ENCODE data around the gene RBBP7. TPM values are rescaled to one million over a fixed set of nuclear protein-coding genes. Genes with fewer than 3 reads are reported as not detected.
A peak's percentile ranks its signal among the peaks of the same experiment; 100 is the strongest.

RBBP7 gene
- total and polyA plus RNA-seq, 2 donors (not counting 3 experiments of a cell fraction or from before 2014, with no cell fraction given), result 81.5 to 130 TPM

- no peak overlapping the region for H3K9ac ChIP-seq (replicated peaks; ENCODE audit: extremely low read depth, insufficient read depth, low read length)
- H3K4me1 ChIP-seq (ENCODE audit: control insufficient read depth, extremely low read depth, insufficient read depth, low read length), result peaks cover 11% of the 10 kb centered on the region
- H3K9me3 ChIP-seq (replicated peaks; ENCODE audit: control insufficient read depth, insufficient read depth, low read length), result no peaks in the 10 kb centered on the region
- ChIA-PET POLR2A (interaction anchor here (0.6 to 1.0 kb wide), 2 partner anchors 163 to 1775 kb away, joined by 3 to 5 read pairs; partner anchors contain the start of gene SYAP1), CTCF (interaction anchor here (0.9 to 9.0 kb wide), 27 partner anchors 9 to 360 kb away, joined by 3 to 280 read pairs (median 5); partner anchors contain the start of genes RBBP7 and REPS2)
- no peaks in the 10 kb centered on the region for H3K36me3 ChIP-seq (ENCODE audit: control insufficient read depth in 2 of 2, extremely low read depth in 1 of 2, insufficient read depth in 2 of 2, low read length in 2 of 2)
- no peak overlapping the region for H3K27ac ChIP-seq (ENCODE audit: insufficient read depth, low read depth, low read length)
- H3K79me2 ChIP-seq (ENCODE audit: control insufficient read depth, insufficient read depth, low read length), result no peaks in the 10 kb centered on the region
- FAIRE-seq, result peak; percentile 73
- H2AFZ ChIP-seq (ENCODE audit: low read depth, low read length), result peak overlapping the region; percentile 92
- H4K20me1 ChIP-seq (replicated peaks; ENCODE audit: control insufficient read depth, extremely low read depth, insufficient read depth, low read length), result no peaks in the 10 kb centered on the region
- H3K27me3 ChIP-seq (ENCODE audit: control insufficient read depth in 2 of 2, insufficient read depth in 2 of 2, low read length in 2 of 2), result no peaks in the 10 kb centered on the region
- peak; percentile 17 for DNase-seq (ENCODE audit: low read depth, low spot score)
- H3K4me3 ChIP-seq (replicated peaks in 1 of 3; ENCODE audit: insufficient read depth in 1 of 3, low read depth in 1 of 3, low read length in 3 of 3), result peak overlapping the region in 1 of 3 experiments; percentile 73
- H3K9me1 ChIP-seq (replicated peaks; ENCODE audit: control insufficient read depth, extremely low read depth, insufficient read depth, low read length), result no peaks in the 10 kb centered on the region
- TF ChIP-seq EZH2 (IDR thresholded peaks at IDR 0.05; ENCODE audit: borderline replicate concordance, low read depth, low read length, severe bottlenecking), result no peak
- TF ChIP-seq MYC (IDR thresholded peaks at IDR 0.05; ENCODE audit: low read depth, low read length), result no peak
- no peak for TF ChIP-seq JUN (IDR thresholded peaks at IDR 0.05; ENCODE audit: borderline replicate concordance, insufficient read depth, insufficient read length, low read depth)
- no peak for TF ChIP-seq POLR2A (IDR thresholded peaks at IDR 0.05; ENCODE audit: low read depth, low read length)
- TF ChIP-seq GATA2 (IDR thresholded peaks at IDR 0.05; ENCODE audit: insufficient read depth, insufficient read length, low read depth, low read length), result no peak
- no peak for TF ChIP-seq CTCF (IDR thresholded peaks at IDR 0.05; ENCODE audit: extremely low read depth in 1 of 2, insufficient read depth in 1 of 2, low read depth in 1 of 2, low read length in 2 of 2)
- no peak for TF ChIP-seq MAX (IDR thresholded peaks at IDR 0.05; ENCODE audit: insufficient read depth, insufficient read length)
- TF ChIP-seq FOS (IDR thresholded peaks at IDR 0.05; ENCODE audit: borderline replicate concordance, insufficient read depth, low read length), result no peak
- TF ChIP-seq POLR2AphosphoS5 (IDR thresholded peaks at IDR 0.05; ENCODE audit: insufficient read depth, low read depth, low read length), result no peak
- dilution Hi-C loops (cut with MboI; ENCODE audit: extremely low pct_ligation_motif_present, low sequenced_read_pairs) (no loop called here), intact Hi-C loops (cut with micrococcal nuclease) (loop anchor here (2.0 kb wide), 2 partner anchors 65 to 201 kb away; partner anchors contain the start of gene REPS2)
- BruUV-seq (replicated peaks), result no TSS peak
- H3K4me2 ChIP-seq (ENCODE audit: insufficient read depth, low read length), result peak overlapping the region; percentile 97
Measured at GRCh38 chrX:16882169-16882568, 12.0 kb upstream of the RBBP7 start.

All from endothelial cell of umbilical vein (primary cell).